Caco-2 (cell line): Measurements from ENCODE around the gene SRY. TPM values are rescaled to one million over a fixed set of nuclear protein-coding genes. Genes with fewer than 3 reads are reported as not detected.
A peak's percentile ranks its signal among the peaks of the same experiment; 100 is the strongest.

Experiments
- Bru-seq: library from RNA; stranded (reverse); fragments of 400-500 nt; gene quantifications from one replicate; lab custom pipeline; 2021; lab: Mats Ljungman, UMichigan
- BruChase-seq, 2 experiments: library from RNA; stranded (reverse); fragments of 400-500 nt; gene quantifications; one replicate each; lab custom pipeline; 2021; lab: Mats Ljungman, UMichigan
- BruUV-seq: library from RNA; stranded (reverse); fragments of 400-500 nt; replicated peaks from 2 replicates; lab custom pipeline; 2021; lab: Mats Ljungman, UMichigan
- CTCF ChIA-PET: fragments of 300-600 bp; sonication (Branson Sonifier 250); formaldehyde crosslinking; loops from one replicate; lab custom pipeline; 2022; ENCODE audit warnings: antibody characterized with exemption; lab: Charles Lee
- POLR2A ChIA-PET: fragments of 300-600 bp; sonication (Branson Sonifier 250); formaldehyde crosslinking; loops from one replicate; lab custom pipeline; 2022; ENCODE audit warnings: antibody characterized with exemption; lab: Charles Lee
- DNase-seq, 2 experiments: peaks; one replicate each; pipeline versions ENCODE4 v3.0.0 to v3.0.0-alpha.2; 2020 to 2022
- H3K27me3 ChIP-seq: replicated peaks from 2 replicates; pipeline ENCODE4 v1.6.0; 2011; ENCODE audit warnings: low read length; ENCODE audit not compliant: control insufficient read depth, insufficient read depth
- H3K36me3 ChIP-seq: 2 replicates; pipeline ENCODE4 v1.5.1; 2011; ENCODE audit warnings: low read length; ENCODE audit not compliant: control insufficient read depth, insufficient read depth
- H3K4me1 ChIP-seq: fragments of 250-450 bp; sonication (Bioruptor Pico); 2 replicates; pipeline ENCODE4 v1.5.1; 2020; ENCODE audit warnings: mild to moderate bottlenecking
- H3K4me3 ChIP-seq: 2 replicates; pipeline ENCODE4 v1.5.1; 2011; ENCODE audit warnings: low read depth, mild to moderate bottlenecking, control low read depth, low read length
- H3K9me3 ChIP-seq: fragments of 250-450 bp; sonication (Bioruptor Pico); 2 replicates; pipeline ENCODE4 v1.5.1; 2020; ENCODE audit warnings: mild to moderate bottlenecking, moderate library complexity
- H3K27ac Mint-ChIP-seq: one replicate; pipeline ENCODE4 v1.8.0; 2022; ENCODE audit warnings: mixed read lengths; ENCODE audit not compliant: unreplicated experiment
- H3K27me3 Mint-ChIP-seq: one replicate; pipeline ENCODE4 v1.8.0; 2022; ENCODE audit warnings: mixed read lengths; ENCODE audit not compliant: insufficient read depth, unreplicated experiment
- H3K36me3 Mint-ChIP-seq: one replicate; pipeline ENCODE4 v1.8.0; 2022; ENCODE audit warnings: mild to moderate bottlenecking, mixed read lengths; ENCODE audit not compliant: insufficient read depth, unreplicated experiment
- H3K4me1 Mint-ChIP-seq: one replicate; pipeline ENCODE4 v1.8.0; 2022; ENCODE audit warnings: low read depth, mixed read lengths; ENCODE audit not compliant: unreplicated experiment
- H3K4me3 Mint-ChIP-seq: one replicate; pipeline ENCODE4 v1.8.0; 2022; ENCODE audit warnings: mild to moderate bottlenecking, moderate library complexity, mixed read lengths; ENCODE audit not compliant: unreplicated experiment
- H3K9me3 Mint-ChIP-seq: one replicate; pipeline ENCODE4 v1.8.0; 2022; ENCODE audit warnings: mixed read lengths; ENCODE audit not compliant: unreplicated experiment
- intact Hi-C: fragments of 100-400 bp; cut with micrococcal nuclease; formaldehyde crosslinking; loops from one replicate; pipeline ENCODE4 v1.10.0; 2022; ENCODE audit not compliant: unreplicated experiment
- long read RNA-seq: library from polyadenylated mRNA; stranded (forward); transcript quantifications from one replicate; pipeline ENCODE4 v2.0.0, GENCODE V29; 2022
- total RNA-seq: library from RNA; stranded (reverse); gene quantifications from 2 replicates; pipeline ENCODE4 v1.2.3, GENCODE V29; 2022
- TF ChIP-seq, protein P1 (sequence below), 2 experiments: fragments of 200-600 bp in 1 of 2; IDR thresholded peaks; 1 replicate in 1 of 2; 2 replicates in 1 of 2; pipeline versions ENCODE4 v1.5.1 to v1.8.0; 2011 to 2022; ENCODE audit warnings: antibody characterized with exemption in 1 of 2, control low read depth in 1 of 2, inconsistent platforms in 1 of 2, low read depth in 1 of 2, low read length in 1 of 2, mild to moderate bottlenecking in 1 of 2, moderate library complexity in 1 of 2; ENCODE audit not compliant: insufficient read depth in 1 of 2, severe bottlenecking in 1 of 2, unreplicated experiment in 1 of 2

The SRY gene
- not detected in 2 replicates for total RNA-seq
- not detected for Bru-seq, nascent RNA
- BruChase-seq, experiment 1, labeled RNA remaining after a 2-hour chase: percentile 22 among the genes with signal in this experiment
- BruChase-seq, experiment 2, labeled RNA remaining after a 6-hour chase: percentile 36 among the genes with signal in this experiment
- long read RNA-seq: 0 reads

DNA sequence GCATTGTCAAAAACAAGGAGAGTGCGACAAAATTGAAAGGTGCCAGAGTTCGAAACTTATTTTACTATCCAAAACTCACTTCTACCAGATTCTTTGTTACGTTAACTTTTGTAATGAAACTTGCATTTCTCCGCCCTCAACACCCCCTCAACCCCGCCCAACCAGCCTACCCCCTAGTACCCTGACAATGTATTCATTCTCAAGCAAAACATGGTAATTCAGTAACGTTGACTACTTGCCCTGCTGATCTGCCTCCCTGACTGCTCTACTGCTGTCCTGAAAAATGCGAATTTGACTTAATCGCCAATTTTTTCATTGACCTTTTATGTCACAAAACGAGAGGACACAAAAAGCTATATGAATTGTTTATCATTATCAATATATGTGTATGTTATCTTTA, at the start of gene SRY:
Gene SRY, minus strand, starts transcription at position 83 of the 400 bp plus-strand sequence. Its CDS starts 79 bp downstream, at position 4.
- H3K36me3 Mint-ChIP-seq: no peaks in the 10 kb centered on the region

DNA sequence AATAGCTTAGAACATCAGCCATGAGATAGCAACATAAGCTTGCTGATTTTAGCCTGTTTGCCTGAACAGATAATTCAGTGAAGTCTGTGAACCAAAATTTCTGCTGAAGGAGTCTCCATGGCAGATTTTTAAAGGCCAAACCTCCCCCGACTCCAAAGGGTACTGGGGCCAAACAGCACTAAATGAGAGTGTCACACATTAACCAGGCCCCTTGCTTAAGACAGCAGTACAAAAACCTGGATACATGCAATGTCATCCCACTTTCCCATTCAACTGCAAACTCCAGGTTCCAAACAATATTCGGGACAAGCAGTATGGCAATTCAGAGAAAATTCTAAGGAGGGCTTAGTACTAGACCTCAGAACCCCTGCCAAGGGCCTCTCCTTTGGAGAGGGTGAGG, 49.6 kb upstream of the SRY start:
- H3K36me3 Mint-ChIP-seq: no peaks in the 10 kb centered on the region
- no peaks in the 10 kb centered on the region for H3K4me1 ChIP-seq
- no peak overlapping the region for H3K27ac Mint-ChIP-seq
- no peak overlapping the region for H3K4me3 Mint-ChIP-seq
- H3K4me3 ChIP-seq: no peak overlapping the region
- H3K27me3 Mint-ChIP-seq: no peaks in the 10 kb centered on the region
- no peaks in the 10 kb centered on the region for H3K9me3 Mint-ChIP-seq
- ChIA-PET POLR2A (no interaction called here), CTCF (no interaction called here)
- TF ChIP-seq, protein P1, sequence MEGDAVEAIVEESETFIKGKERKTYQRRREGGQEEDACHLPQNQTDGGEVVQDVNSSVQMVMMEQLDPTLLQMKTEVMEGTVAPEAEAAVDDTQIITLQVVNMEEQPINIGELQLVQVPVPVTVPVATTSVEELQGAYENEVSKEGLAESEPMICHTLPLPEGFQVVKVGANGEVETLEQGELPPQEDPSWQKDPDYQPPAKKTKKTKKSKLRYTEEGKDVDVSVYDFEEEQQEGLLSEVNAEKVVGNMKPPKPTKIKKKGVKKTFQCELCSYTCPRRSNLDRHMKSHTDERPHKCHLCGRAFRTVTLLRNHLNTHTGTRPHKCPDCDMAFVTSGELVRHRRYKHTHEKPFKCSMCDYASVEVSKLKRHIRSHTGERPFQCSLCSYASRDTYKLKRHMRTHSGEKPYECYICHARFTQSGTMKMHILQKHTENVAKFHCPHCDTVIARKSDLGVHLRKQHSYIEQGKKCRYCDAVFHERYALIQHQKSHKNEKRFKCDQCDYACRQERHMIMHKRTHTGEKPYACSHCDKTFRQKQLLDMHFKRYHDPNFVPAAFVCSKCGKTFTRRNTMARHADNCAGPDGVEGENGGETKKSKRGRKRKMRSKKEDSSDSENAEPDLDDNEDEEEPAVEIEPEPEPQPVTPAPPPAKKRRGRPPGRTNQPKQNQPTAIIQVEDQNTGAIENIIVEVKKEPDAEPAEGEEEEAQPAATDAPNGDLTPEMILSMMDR (IDR thresholded peaks at IDR 0.05; ENCODE audit: insufficient read depth in 1 of 2, low read depth in 1 of 2, low read length in 1 of 2, severe bottlenecking in 1 of 2, unreplicated experiment in 1 of 2): no peak
- DNase-seq: no peak
- no peaks in the 10 kb centered on the region for H3K36me3 ChIP-seq
- no peaks in the 10 kb centered on the region for H3K9me3 ChIP-seq
- no peaks in the 10 kb centered on the region for H3K4me1 Mint-ChIP-seq
- BruUV-seq: no TSS peak
- no peaks in the 10 kb centered on the region for H3K27me3 ChIP-seq
- intact Hi-C loops: no loop called here

More for the DNA sequence above, at the start of gene SRY:
- no peak within 1 kb of the TSS for H3K4me3 Mint-ChIP-seq
- CTCF ChIA-PET: no interaction called here
- intact Hi-C loops: no loop called here
- Histone ChIP-seq H3K9me3 (no peaks in the 10 kb centered on the region), H3K4me3 (no peak within 1 kb of the TSS), H3K4me1 (no peaks in the 10 kb centered on the region), H3K27me3 (no peaks in the 10 kb centered on the region), H3K36me3 (no peaks in the 10 kb centered on the region)
- DNase-seq: no peak
- no TSS peak for BruUV-seq
- H3K27me3 Mint-ChIP-seq: no peaks in the 10 kb centered on the region
- no peaks in the 10 kb centered on the region for H3K4me1 Mint-ChIP-seq
- POLR2A ChIA-PET: no interaction called here
- H3K27ac Mint-ChIP-seq: no peak within 1 kb of the TSS
- no peaks in the 10 kb centered on the region for H3K9me3 Mint-ChIP-seq
- TF ChIP-seq, protein P1 (IDR thresholded peaks at IDR 0.05; ENCODE audit: insufficient read depth in 1 of 2, low read depth in 1 of 2, low read length in 1 of 2, severe bottlenecking in 1 of 2, unreplicated experiment in 1 of 2): no peak

DNA sequence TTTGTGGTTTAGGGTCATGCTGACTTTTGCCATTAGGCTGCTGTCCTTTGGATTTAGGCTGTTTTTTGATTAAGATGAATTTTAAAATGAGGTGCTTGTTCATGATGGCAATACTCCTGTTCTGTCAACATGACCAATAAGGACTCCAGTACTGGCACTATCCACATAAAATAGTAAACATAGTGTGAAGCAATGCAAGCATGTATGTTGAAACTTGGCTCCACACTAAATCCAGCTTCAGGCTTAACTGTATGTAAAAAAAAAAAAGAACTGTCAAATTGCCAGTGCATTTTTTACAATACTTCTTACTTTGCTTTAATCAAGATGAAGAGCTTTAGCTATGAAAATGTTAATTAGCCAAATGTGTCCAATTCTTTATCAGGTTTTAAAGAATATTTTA, 47.7 kb upstream of the SRY start:
- Mint-ChIP-seq H3K4me1 (no peaks in the 10 kb centered on the region), H3K27ac (no peak overlapping the region), H3K27me3 (no peaks in the 10 kb centered on the region), H3K9me3 (no peaks in the 10 kb centered on the region), H3K4me3 (no peak overlapping the region), H3K36me3 (no peaks in the 10 kb centered on the region)
- H3K4me1 ChIP-seq: no peaks in the 10 kb centered on the region
- no peaks in the 10 kb centered on the region for H3K36me3 ChIP-seq
- intact Hi-C loops: no loop called here
- H3K27me3 ChIP-seq: no peaks in the 10 kb centered on the region
- H3K9me3 ChIP-seq: no peaks in the 10 kb centered on the region
- POLR2A ChIA-PET: no interaction called here
- TF ChIP-seq, protein P1 (IDR thresholded peaks at IDR 0.05; ENCODE audit: insufficient read depth in 1 of 2, low read depth in 1 of 2, low read length in 1 of 2, severe bottlenecking in 1 of 2, unreplicated experiment in 1 of 2): no peak
- CTCF ChIA-PET: no interaction called here
- BruUV-seq: no TSS peak
- DNase-seq: no peak
- H3K4me3 ChIP-seq: no peak overlapping the region
